Neural crest cell (in vitro differentiated cells): Measurements from ENCODE around the gene MGME1. TPM values are rescaled to one million over a fixed set of nuclear protein-coding genes. Genes with fewer than 3 reads are reported as not detected.

Experiments
- DNase-seq: peaks from one replicate; pipeline ENCODE4 v3.0.0; 2021; ENCODE audit warnings: low read depth, mixed read lengths, low spot score
- H3K27ac Mint-ChIP-seq: one replicate; pipeline ENCODE4 v1.8.0; 2021; ENCODE audit warnings: mild to moderate bottlenecking, mixed read lengths; ENCODE audit not compliant: unreplicated experiment
- H3K27me3 Mint-ChIP-seq: 2 replicates; pipeline ENCODE4 v1.8.0; 2021; ENCODE audit warnings: low read depth, mild to moderate bottlenecking, mixed read lengths
- H3K36me3 Mint-ChIP-seq: 2 replicates; pipeline ENCODE4 v1.8.0; 2021; ENCODE audit warnings: low read depth, mild to moderate bottlenecking, mixed read lengths
- H3K4me1 Mint-ChIP-seq: 2 replicates; pipeline ENCODE4 v1.8.0; 2021; ENCODE audit warnings: mixed read lengths
- H3K4me3 Mint-ChIP-seq: one replicate; pipeline ENCODE4 v1.8.0; 2021; ENCODE audit warnings: mild to moderate bottlenecking, mixed read lengths
- H3K9me3 Mint-ChIP-seq: 2 replicates; pipeline ENCODE4 v1.8.0; 2021; ENCODE audit warnings: mixed read lengths
- CTCF ChIP-seq: fragments of 200-600 bp; sonication (generic); conservative IDR thresholded peaks from 2 replicates; pipeline ENCODE4 v1.5.0; 2021; ENCODE audit warnings: antibody characterized with exemption, mild to moderate bottlenecking
- total RNA-seq: library from RNA; stranded (reverse); gene quantifications from 2 replicates; pipeline ENCODE4 v1.2.1, GENCODE V29; 2021

The MGME1 gene
- total RNA-seq, 1 donor from 2014 or later = 35.2 TPM

- H3K4me3 Mint-ChIP-seq = no peak overlapping the region
- H3K27me3 Mint-ChIP-seq = peaks cover 6% of the 10 kb centered on the region
- peaks cover 3% of the 10 kb centered on the region for H3K9me3 Mint-ChIP-seq
- no peaks in the 10 kb centered on the region for H3K4me1 Mint-ChIP-seq
- no peak for TF ChIP-seq CTCF
- no peak overlapping the region for H3K27ac Mint-ChIP-seq
- peaks cover 3% of the 10 kb centered on the region for H3K36me3 Mint-ChIP-seq
- DNase-seq = no peak
Observed at GRCh38 chr20:17928211-17928611, 40.6 kb upstream of the MGME1 start.

GRCh38 chr20:17928633-17929311 is 40.0 kb upstream of the MGME1 start:
- DNase-seq = no peak
- Mint-ChIP-seq H3K4me3 (no peak overlapping the region), H3K27me3 (peaks cover 6% of the 10 kb centered on the region), H3K36me3 (peaks cover 3% of the 10 kb centered on the region), H3K27ac (no peak overlapping the region), H3K4me1 (peaks cover 1% of the 10 kb centered on the region), H3K9me3 (peaks cover 3% of the 10 kb centered on the region)
- TF ChIP-seq CTCF = no peak

- no peak overlapping the region for H3K4me3 Mint-ChIP-seq
- no peak for DNase-seq
- peaks cover 22% of the 10 kb centered on the region for H3K4me1 Mint-ChIP-seq
- H3K27ac Mint-ChIP-seq = no peak overlapping the region
- peaks cover 3% of the 10 kb centered on the region for H3K36me3 Mint-ChIP-seq
- TF ChIP-seq CTCF = no peak
- peaks cover 5% of the 10 kb centered on the region for H3K27me3 Mint-ChIP-seq
- peaks cover 3% of the 10 kb centered on the region for H3K9me3 Mint-ChIP-seq
Observed at GRCh38 chr20:17931513-17931912, 37.3 kb upstream of the MGME1 start.

- Mint-ChIP-seq H3K27me3 (peaks cover 7% of the 10 kb centered on the region), H3K27ac (no peak overlapping the region), H3K4me3 (no peak overlapping the region), H3K36me3 (peaks cover 3% of the 10 kb centered on the region), H3K4me1 (peaks cover 31% of the 10 kb centered on the region), H3K9me3 (peaks cover 3% of the 10 kb centered on the region)
- DNase-seq = no peak
- TF ChIP-seq CTCF = no peak
Observed at GRCh38 chr20:17932396-17932795, 36.4 kb upstream of the MGME1 start.

GRCh38 chr20:17933121-17933520 is 35.7 kb upstream of the MGME1 start:
- Mint-ChIP-seq H3K4me3 (no peak overlapping the region), H3K9me3 (peaks cover 3% of the 10 kb centered on the region)
- DNase-seq = no peak

More at GRCh38 chr20:17933121-17933520, 35.7 kb upstream of the MGME1 start:
- TF ChIP-seq CTCF = no peak
- H3K27me3 Mint-ChIP-seq = peaks cover 7% of the 10 kb centered on the region
- H3K27ac Mint-ChIP-seq = no peak overlapping the region
- H3K4me1 Mint-ChIP-seq = peaks cover 34% of the 10 kb centered on the region
- H3K36me3 Mint-ChIP-seq = peaks cover 3% of the 10 kb centered on the region
